Measurements from ENCODE around the gene PPP2R2C.

- TF ChIP-seq POLR2A (IDR thresholded peaks at IDR 0.05; ENCODE audit: extremely low read depth, insufficient read length) (no peak), MAX (IDR thresholded peaks at IDR 0.05; ENCODE audit: low read depth, low read length) (no peak)
- TF ChIP-seq, protein P1, sequence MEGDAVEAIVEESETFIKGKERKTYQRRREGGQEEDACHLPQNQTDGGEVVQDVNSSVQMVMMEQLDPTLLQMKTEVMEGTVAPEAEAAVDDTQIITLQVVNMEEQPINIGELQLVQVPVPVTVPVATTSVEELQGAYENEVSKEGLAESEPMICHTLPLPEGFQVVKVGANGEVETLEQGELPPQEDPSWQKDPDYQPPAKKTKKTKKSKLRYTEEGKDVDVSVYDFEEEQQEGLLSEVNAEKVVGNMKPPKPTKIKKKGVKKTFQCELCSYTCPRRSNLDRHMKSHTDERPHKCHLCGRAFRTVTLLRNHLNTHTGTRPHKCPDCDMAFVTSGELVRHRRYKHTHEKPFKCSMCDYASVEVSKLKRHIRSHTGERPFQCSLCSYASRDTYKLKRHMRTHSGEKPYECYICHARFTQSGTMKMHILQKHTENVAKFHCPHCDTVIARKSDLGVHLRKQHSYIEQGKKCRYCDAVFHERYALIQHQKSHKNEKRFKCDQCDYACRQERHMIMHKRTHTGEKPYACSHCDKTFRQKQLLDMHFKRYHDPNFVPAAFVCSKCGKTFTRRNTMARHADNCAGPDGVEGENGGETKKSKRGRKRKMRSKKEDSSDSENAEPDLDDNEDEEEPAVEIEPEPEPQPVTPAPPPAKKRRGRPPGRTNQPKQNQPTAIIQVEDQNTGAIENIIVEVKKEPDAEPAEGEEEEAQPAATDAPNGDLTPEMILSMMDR (IDR thresholded peaks at IDR 0.05; ENCODE audit: low read depth, low read length) = no peak
Measured at GRCh38 chr4:6439120-6439762, 33.2 kb downstream of the PPP2R2C start.

Data from NB4 (cell line).